MCF 10A (cell line): ENCODE results near the gene FARS2. TPM values are rescaled to one million over a fixed set of nuclear protein-coding genes. Genes with fewer than 3 reads are reported as not detected.

Experiments
- BruUV-seq: library from RNA; stranded (reverse); fragments of 400-500 nt; replicated peaks from 2 replicates; lab custom pipeline; 2021; lab: Mats Ljungman, UMichigan
- CTCF ChIA-PET: fragments of 300-600 bp; sonication (Branson Sonifier 250); formaldehyde crosslinking; extraction: SDS; loops from one replicate; lab custom pipeline; 2021; ENCODE audit warnings: antibody characterized with exemption, inconsistent platforms; lab: Yijun Ruan, JAX
- POLR2A ChIA-PET: fragments of 300-600, 350-650 bp; sonication (Branson Sonifier 250); formaldehyde crosslinking; extraction: SDS; loops from one replicate; lab custom pipeline; 2020; ENCODE audit warnings: antibody characterized with exemption, inconsistent platforms; lab: Yijun Ruan, JAX
- DNase-seq: peaks from one replicate; pipeline ENCODE4 v3.0.0-alpha.2; 2018; ENCODE audit not compliant: unreplicated experiment
- H3K27ac Mint-ChIP-seq: one replicate; pipeline ENCODE4 v1.8.0; 2022; ENCODE audit warnings: mild to moderate bottlenecking, low read depth, mixed read lengths; ENCODE audit not compliant: unreplicated experiment
- H3K27me3 Mint-ChIP-seq: one replicate; pipeline ENCODE4 v1.8.0; 2022; ENCODE audit warnings: mixed read lengths; ENCODE audit not compliant: insufficient read depth, unreplicated experiment
- H3K36me3 Mint-ChIP-seq: one replicate; pipeline ENCODE4 v1.8.0; 2022; ENCODE audit warnings: mild to moderate bottlenecking, moderate library complexity, mixed read lengths; ENCODE audit not compliant: insufficient read depth, unreplicated experiment
- H3K4me1 Mint-ChIP-seq: one replicate; pipeline ENCODE4 v1.8.0; 2022; ENCODE audit warnings: mixed read lengths; ENCODE audit not compliant: insufficient read depth, unreplicated experiment
- H3K4me3 Mint-ChIP-seq: one replicate; pipeline ENCODE4 v1.8.0; 2022; ENCODE audit warnings: mild to moderate bottlenecking, moderate library complexity, mixed read lengths; ENCODE audit not compliant: unreplicated experiment
- H3K9me3 Mint-ChIP-seq: one replicate; pipeline ENCODE4 v1.8.0; 2022; ENCODE audit warnings: mixed read lengths; ENCODE audit not compliant: unreplicated experiment
- CTCF ChIP-seq: fragments of 200-600 bp; IDR thresholded peaks from one replicate; pipeline ENCODE4 v1.8.0; 2022; ENCODE audit warnings: antibody characterized with exemption, mild to moderate bottlenecking; ENCODE audit not compliant: unreplicated experiment
- intact Hi-C: fragments of 100-400 bp; cut with micrococcal nuclease; formaldehyde crosslinking; loops from 2 replicates; pipeline ENCODE4 v1.14.1; 2022
- total RNA-seq: library from RNA; stranded (reverse); gene quantifications from 2 replicates; pipeline ENCODE4 v1.2.3, GENCODE V29; 2022

Gene FARS2
- total RNA-seq, 1 experiment from 2014 or later: 18.2 TPM

- no TSS peak for BruUV-seq
- POLR2A ChIA-PET: interaction anchor here (0.5 to 1.6 kb wide), 3 partner anchors 10 to 238 kb away, joined by 3 to 5 read pairs (median 4); no protein-coding TSS in a partner anchor
- Mint-ChIP-seq H3K9me3 (no peaks in the 10 kb centered on the region), H3K27me3 (no peaks in the 10 kb centered on the region), H3K4me1 (no peaks in the 10 kb centered on the region), H3K4me3 (no peak overlapping the region), H3K27ac (no peak overlapping the region), H3K36me3 (no peaks in the 10 kb centered on the region)
- CTCF ChIA-PET: interaction anchor here (0.6 to 0.9 kb wide), 3 partner anchors 77 to 763 kb away, joined by 3 read pairs; no protein-coding TSS in a partner anchor
- no peak for DNase-seq
- no peak for TF ChIP-seq CTCF
- intact Hi-C loops: no loop called here
Measured at GRCh38 chr6:5220443-5220842, 40.9 kb upstream of the FARS2 start.

GRCh38 chr6:5223309-5223708 is 38.0 kb upstream of the FARS2 start:
- no peaks in the 10 kb centered on the region for H3K27me3 Mint-ChIP-seq
- intact Hi-C loops: no loop called here
- no peak overlapping the region for H3K4me3 Mint-ChIP-seq
- POLR2A ChIA-PET: interaction anchor here (0.7 to 0.8 kb wide), 2 partner anchors 14 to 910 kb away, joined by 3 read pairs; no protein-coding TSS in a partner anchor
- CTCF ChIA-PET: no interaction called here
- no TSS peak for BruUV-seq
- H3K36me3 Mint-ChIP-seq: no peaks in the 10 kb centered on the region
- H3K9me3 Mint-ChIP-seq: no peaks in the 10 kb centered on the region
- DNase-seq: no peak
- no peaks in the 10 kb centered on the region for H3K4me1 Mint-ChIP-seq
- TF ChIP-seq CTCF: no peak
- no peak overlapping the region for H3K27ac Mint-ChIP-seq

- BruUV-seq: no TSS peak
Measured at GRCh38 chr6:5229356-5229755, 32.0 kb upstream of the FARS2 start.

GRCh38 chr6:5230081-5230480 is 31.2 kb upstream of the FARS2 start:
- Mint-ChIP-seq H3K4me3 (no peak overlapping the region), H3K36me3 (peaks cover 7% of the 10 kb centered on the region), H3K27me3 (no peaks in the 10 kb centered on the region), H3K4me1 (peaks cover 14% of the 10 kb centered on the region), H3K27ac (no peak overlapping the region), H3K9me3 (no peaks in the 10 kb centered on the region)
- intact Hi-C loops: no loop called here
- TSS peak; percentile 69 for BruUV-seq
- ChIA-PET POLR2A (interaction anchor here (0.7 to 3.7 kb wide), 4 partner anchors 9 to 39 kb away, joined by 3 to 21 read pairs (median 4); partner anchors contain the start of gene LYRM4), CTCF (interaction anchor here (0.6 kb wide), 2 partner anchors 154 to 426 kb away, joined by 3 to 4 read pairs; no protein-coding TSS in a partner anchor)
- no peak for DNase-seq
- TF ChIP-seq CTCF: no peak

More at GRCh38 chr6:5229356-5229755, 32.0 kb upstream of the FARS2 start:
- H3K4me1 Mint-ChIP-seq: peaks cover 14% of the 10 kb centered on the region
- no peak overlapping the region for H3K27ac Mint-ChIP-seq
- DNase-seq: no peak
- ChIA-PET POLR2A (interaction anchor here (3.7 kb wide), 1 partner anchor 30 kb away, joined by 21 read pairs; the partner anchor contains the start of gene LYRM4), CTCF (no interaction called here)
- no peak overlapping the region for H3K4me3 Mint-ChIP-seq
- intact Hi-C loops: no loop called here
- TF ChIP-seq CTCF: no peak
- H3K9me3 Mint-ChIP-seq: no peaks in the 10 kb centered on the region
- H3K27me3 Mint-ChIP-seq: no peaks in the 10 kb centered on the region
- H3K36me3 Mint-ChIP-seq: peaks cover 4% of the 10 kb centered on the region
